Body of pancreas (tissue), 4 donors: ENCODE data around the gene PLEKHG2. TPM values are rescaled to one million over a fixed set of nuclear protein-coding genes. Genes with fewer than 3 reads are reported as not detected.

Experiments
- ATAC-seq: fragments of 150-250 bp; one replicate; pipeline ENCODE4 v1.9.1; 2016
- DNase-seq, 4 donors: peaks; one replicate each; pipeline ENCODE4 v3.0.0-alpha.2; 2019
- H3K27ac ChIP-seq, 4 donors: fragments of 200-600 bp; sonication (generic); 1 replicate in 3 of 4; 2 replicates in 1 of 4; pipeline versions ENCODE4 v1.5.1 to v1.6.1; 2016 to 2019; ENCODE audit warnings: mild to moderate bottlenecking in 1 of 4, mixed read lengths in 1 of 4, moderate library complexity in 1 of 4
- H3K27me3 ChIP-seq, 2 donors: fragments of 200-600 bp; sonication (generic); one replicate each; pipeline ENCODE4 v1.6.0; 2016; ENCODE audit warnings: mild to moderate bottlenecking in 1 of 2
- H3K36me3 ChIP-seq, 2 donors: fragments of 200-600 bp; sonication (generic); replicated peaks in 1 of 2; 2 replicates each; pipeline ENCODE4 v1.5.1; 2016; ENCODE audit warnings: low read depth in 2 of 2; ENCODE audit not compliant: insufficient read depth in 1 of 2
- H3K4me1 ChIP-seq: fragments of 200-600 bp; sonication (generic); one replicate; pipeline ENCODE4 v1.6.0; 2016
- H3K4me3 ChIP-seq, 2 donors: fragments of 200-600 bp; sonication (generic); 1 replicate in 1 of 2; 2 replicates in 1 of 2; pipeline ENCODE4 v1.5.1; 2016 to 2019
- H3K9me3 ChIP-seq, 3 donors: fragments of 200-600 bp; sonication (generic); 1 replicate in 2 of 3; 2 replicates in 1 of 3; pipeline ENCODE4 v1.5.1; 2016
- CTCF ChIP-seq, 7 experiments: fragments of 450-650 bp in 4 of 7; fragments of 200-600 bp in 3 of 7; sonication (generic) in 3 of 7; IDR thresholded peaks; one replicate each; pipeline ENCODE4 v1.5.1; 2016 to 2019; ENCODE audit warnings: antibody characterized with exemption in 7 of 7
- POLR2A ChIP-seq, 3 donors: fragments of 450-650 bp; IDR thresholded peaks; one replicate each; pipeline ENCODE4 v1.6.1; 2016; ENCODE audit warnings: antibody characterized with exemption in 3 of 3, mild to moderate bottlenecking in 2 of 3
- WGBS, 2 donors: methylation state at CpG; one replicate each; pipeline ENCODE4 v1.1.5; 2017; 5-methylcytosine and 5-hydroxymethylcytosine counted together
- intact Hi-C: fragments of 100-400 bp; cut with DNase I; formaldehyde crosslinking; loops from one replicate; pipeline ENCODE4 v1.15.1; 2023
- total RNA-seq, 2 donors: library from RNA; depleted of rRNA; stranded (reverse); fragments of >200 nt; gene quantifications; one replicate each; pipeline ENCODE4 v1.1.0, GENCODE V29; 2016

Gene PLEKHG2
- total RNA-seq, 2 donors from 2014 or later: 6.7 to 13.2 TPM

- Histone ChIP-seq H3K27me3 (no peaks in the 10 kb centered on the region), H3K27ac (no peak overlapping the region), H3K36me3 (peaks cover 0 to 13% of the 10 kb centered on the region in 2 donors), H3K4me3 (no peak overlapping the region), H3K4me1 (peaks cover 16% of the 10 kb centered on the region), H3K9me3 (no peaks in the 10 kb centered on the region)
- 81 to 84% methylated on average over 7 of the region's 7 CpGs for WGBS, 2 donors
- intact Hi-C loops: no loop called here
- no peak for DNase-seq
- no peak for TF ChIP-seq POLR2A (IDR thresholded peaks at IDR 0.05)
- TF ChIP-seq CTCF (IDR thresholded peaks at IDR 0.05): no peak
- ATAC-seq: no peak
Measured at GRCh38 chr19:39386557-39386956, 25.9 kb upstream of the PLEKHG2 start.

- Histone ChIP-seq H3K36me3 (peaks cover 0 to 9% of the 10 kb centered on the region in 2 donors), H3K4me1 (peaks cover 28% of the 10 kb centered on the region), H3K27me3 (no peaks in the 10 kb centered on the region), H3K4me3 (no peak overlapping the region), H3K27ac (no peak overlapping the region), H3K9me3 (no peaks in the 10 kb centered on the region)
- DNase-seq (no peak), ATAC-seq (no peak)
- intact Hi-C loops: no loop called here
- 44 to 70% methylated on average over 2 to 5 of the region's 5 CpGs for WGBS, 2 donors
- TF ChIP-seq CTCF (IDR thresholded peaks at IDR 0.05): no peak
- TF ChIP-seq POLR2A (IDR thresholded peaks at IDR 0.05): no peak
Measured at GRCh38 chr19:39388657-39389056, 23.8 kb upstream of the PLEKHG2 start.

- H3K4me3 ChIP-seq: peak overlapping the region in 1 of 2 donors; percentile 52
- no peaks in the 10 kb centered on the region for H3K9me3 ChIP-seq
- peaks cover 28% of the 10 kb centered on the region for H3K4me1 ChIP-seq
- H3K27ac ChIP-seq: peak overlapping the region; percentile 19 to 98 (median 91)
- peaks cover 0 to 7% of the 10 kb centered on the region in 2 donors for H3K36me3 ChIP-seq
- 40 to 51% methylated on average over 7 to 13 of the region's 13 CpGs for WGBS, 2 donors
- no peaks in the 10 kb centered on the region for H3K27me3 ChIP-seq
- ATAC-seq (no peak), DNase-seq (no peak)
- intact Hi-C loops: no loop called here
- no peak for TF ChIP-seq CTCF (IDR thresholded peaks at IDR 0.05)
- no peak for TF ChIP-seq POLR2A (IDR thresholded peaks at IDR 0.05)
Measured at GRCh38 chr19:39389631-39390414, 22.6 kb upstream of the PLEKHG2 start.

- 0% methylated on average over 2 to 10 of the region's 10 CpGs for WGBS, 2 donors
- Histone ChIP-seq H3K4me1 (peaks cover 28% of the 10 kb centered on the region), H3K36me3 (peaks cover 0 to 4% of the 10 kb centered on the region in 2 donors), H3K27ac (peak overlapping the region; percentile 84 to 98 (median 96)), H3K4me3 (peak overlapping the region; percentile 52 to 64), H3K9me3 (no peaks in the 10 kb centered on the region), H3K27me3 (no peaks in the 10 kb centered on the region)
- DNase-seq: peak; percentile 72 to 75 (median 75)
- no peak for ATAC-seq
- TF ChIP-seq POLR2A (IDR thresholded peaks at IDR 0.05) (no peak), CTCF (IDR thresholded peaks at IDR 0.05) (no peak)
- intact Hi-C loops: no loop called here
Measured at GRCh38 chr19:39390451-39390750, 22.1 kb upstream of the PLEKHG2 start.
